Measurements from ENCODE around the gene ATP2B3.

The ATP2B3 gene

GRCh38 chrX:153517423-153517822, at the start of gene ATP2B3:
TSS of gene ATP2B3 (plus strand) at chrX:153517642. CDS start at chrX:153536248, 18,606 bp downstream.
- DNase-seq (ENCODE audit: low read depth), result no peak

GRCh38 chrX:153468008-153468580, 49.3 kb upstream of the ATP2B3 start:
- DNase-seq (ENCODE audit: low read depth), result no peak

- peak; percentile 15 for DNase-seq (ENCODE audit: low read depth)
These were observed 47.5 kb upstream of the ATP2B3 start for GRCh38 chrX:153469811-153470410.

GRCh38 chrX:153470411-153471363, 46.8 kb upstream of the ATP2B3 start, which contains the start of gene HAUS7:
TSS of gene HAUS7 (minus strand) at chrX:153470576. CDS start at chrX:153470557, 19 bp downstream.
- peak; percentile 76 for DNase-seq (ENCODE audit: low read depth)

GRCh38 chrX:153471663-153472280, 45.7 kb upstream of the ATP2B3 start:
- DNase-seq (ENCODE audit: low read depth), result no peak

- no peak for DNase-seq (ENCODE audit: low read depth)
These were observed 44.3 kb upstream of the ATP2B3 start for GRCh38 chrX:153473126-153473525.

GRCh38 chrX:153474266-153474665, 43.2 kb upstream of the ATP2B3 start:
- no peak for DNase-seq (ENCODE audit: low read depth)

GRCh38 chrX:153474718-153475117, 42.7 kb upstream of the ATP2B3 start:
- DNase-seq (ENCODE audit: low read depth), result no peak

GRCh38 chrX:153475271-153475670, 42.2 kb upstream of the ATP2B3 start:
- DNase-seq (ENCODE audit: low read depth), result no peak

GRCh38 chrX:153475751-153476281, 41.6 kb upstream of the ATP2B3 start:
- DNase-seq (ENCODE audit: low read depth), result no peak

- no peak for DNase-seq (ENCODE audit: low read depth)
These were observed 40.6 kb upstream of the ATP2B3 start for GRCh38 chrX:153476666-153477363.

- DNase-seq (ENCODE audit: low read depth), result no peak
These were observed 40.0 kb upstream of the ATP2B3 start for GRCh38 chrX:153477364-153477857.

- no peak for DNase-seq (ENCODE audit: low read depth)
These were observed 39.5 kb upstream of the ATP2B3 start for GRCh38 chrX:153477901-153478300.

- no peak for DNase-seq (ENCODE audit: low read depth)
These were observed 38.7 kb upstream of the ATP2B3 start for GRCh38 chrX:153478746-153479145.

GRCh38 chrX:153481043-153481442, 36.4 kb upstream of the ATP2B3 start:
- DNase-seq (ENCODE audit: low read depth), result no peak

GRCh38 chrX:153482376-153483015, 34.9 kb upstream of the ATP2B3 start:
- DNase-seq (ENCODE audit: low read depth), result no peak

- no peak for DNase-seq (ENCODE audit: low read depth)
These were observed 31.9 kb upstream of the ATP2B3 start for GRCh38 chrX:153485396-153486080.

- no peak for DNase-seq (ENCODE audit: low read depth)
These were observed 31.3 kb upstream of the ATP2B3 start for GRCh38 chrX:153486171-153486570.

GRCh38 chrX:153487590-153488071, 29.8 kb upstream of the ATP2B3 start:
- no peak for DNase-seq (ENCODE audit: low read depth)

Measured in activated gamma-delta T cell treated with anti-CD3 and anti-CD28 coated beads, Interleukin-2, amount 50 U/mL, for 16 hours (primary cell).